ENCODE data around the gene CGB7.
"Not testable (repeated sequence)": the region's sequence is repeated elsewhere in the genome, so short reads cannot be mapped to it uniquely, and the experiment has no call there.

Gene CGB7

GRCh38 chr19:49064029-49064629 lies 6.6 kb upstream of the CGB7 start:
- Histone ChIP-seq H3K27ac (no peak overlapping the region), H3K27me3 (replicated peaks) (peaks cover 8% of the 10 kb centered on the region), H3K4me3 (ENCODE audit: low read depth, low read length) (no peak overlapping the region), H3K36me3 (replicated peaks) (no peaks in the 10 kb centered on the region)
- in situ Hi-C loops (cut with HindIII; ENCODE audit: low pct_ligation_motif_present, low sequenced_read_pairs): no loop called here
- no peak for TF ChIP-seq CTCF (IDR thresholded peaks at IDR 0.05; ENCODE audit: low read depth, low read length, missing control alignments)
- no peak for DNase-seq

- Histone ChIP-seq H3K4me3 (ENCODE audit: low read depth, low read length) (no peak overlapping the region), H3K27me3 (replicated peaks) (peaks cover 8% of the 10 kb centered on the region), H3K27ac (no peak overlapping the region), H3K36me3 (replicated peaks) (no peaks in the 10 kb centered on the region)
- no peak for DNase-seq
- TF ChIP-seq CTCF (IDR thresholded peaks at IDR 0.05; ENCODE audit: low read depth, low read length, missing control alignments): no peak
- in situ Hi-C loops (cut with HindIII; ENCODE audit: low pct_ligation_motif_present, low sequenced_read_pairs): no loop called here
These were observed 3.9 kb upstream of the CGB7 start for GRCh38 chr19:49061445-49061844.

- Histone ChIP-seq H3K36me3 (replicated peaks) (no peaks in the 10 kb centered on the region), H3K4me3 (ENCODE audit: low read depth, low read length) (no peak overlapping the region), H3K27me3 (replicated peaks) (peaks cover 4% of the 10 kb centered on the region), H3K27ac (no peak overlapping the region)
- DNase-seq: no peak
- in situ Hi-C loops (cut with HindIII; ENCODE audit: low pct_ligation_motif_present, low sequenced_read_pairs): no loop called here
- no peak for TF ChIP-seq CTCF (IDR thresholded peaks at IDR 0.05; ENCODE audit: low read depth, low read length, missing control alignments)
These were observed 3.5 kb upstream of the CGB7 start for GRCh38 chr19:49061000-49061399.

- H3K36me3 ChIP-seq (replicated peaks): no peaks in the 10 kb centered on the region
- DNase-seq: no peak
- no peaks in the 10 kb centered on the region for H3K27me3 ChIP-seq (replicated peaks)
- H3K27ac ChIP-seq: no peak overlapping the region
- in situ Hi-C loops (cut with HindIII; ENCODE audit: low pct_ligation_motif_present, low sequenced_read_pairs): no loop called here
- no peak for TF ChIP-seq CTCF (IDR thresholded peaks at IDR 0.05; ENCODE audit: low read depth, low read length, missing control alignments)
- H3K4me3 ChIP-seq (ENCODE audit: low read depth, low read length): no peak overlapping the region
These were observed 1.5 kb upstream of the CGB7 start for GRCh38 chr19:49059053-49059452.

GRCh38 chr19:49058562-49058961 lies 1.0 kb upstream of the CGB7 start:
- DNase-seq: peak; percentile 40
- in situ Hi-C loops (cut with HindIII; ENCODE audit: low pct_ligation_motif_present, low sequenced_read_pairs): no loop called here
- no peak overlapping the region for H3K4me3 ChIP-seq (ENCODE audit: low read depth, low read length)

GRCh38 chr19:49056902-49057596 lies 500 bp downstream of the CGB7 start:
- H3K27ac ChIP-seq; H3K36me3 ChIP-seq (replicated peaks); DNase-seq; in situ Hi-C loops (cut with HindIII; ENCODE audit: low pct_ligation_motif_present, low sequenced_read_pairs); H3K27me3 ChIP-seq (replicated peaks): not testable (repeated sequence)
- peak overlapping the region; percentile 64 for H3K4me3 ChIP-seq (ENCODE audit: low read depth, low read length)

More at GRCh38 chr19:49058562-49058961, 1.0 kb upstream of the CGB7 start:
- TF ChIP-seq CTCF (IDR thresholded peaks at IDR 0.05; ENCODE audit: low read depth, low read length, missing control alignments): no peak
- H3K36me3 ChIP-seq (replicated peaks): no peaks in the 10 kb centered on the region
- no peaks in the 10 kb centered on the region for H3K27me3 ChIP-seq (replicated peaks)
- no peak overlapping the region for H3K27ac ChIP-seq
